GM12874 (cell line): ENCODE measurements around the gene TANC1.

Experiments
- CTCF ChIP-seq: IDR thresholded peaks from 2 replicates; pipeline ENCODE4 v1.5.1; 2011; ENCODE audit warnings: low read depth, mild to moderate bottlenecking, control low read depth, low read length, moderate library complexity; ENCODE audit not compliant: insufficient read depth

The TANC1 gene

DNA sequence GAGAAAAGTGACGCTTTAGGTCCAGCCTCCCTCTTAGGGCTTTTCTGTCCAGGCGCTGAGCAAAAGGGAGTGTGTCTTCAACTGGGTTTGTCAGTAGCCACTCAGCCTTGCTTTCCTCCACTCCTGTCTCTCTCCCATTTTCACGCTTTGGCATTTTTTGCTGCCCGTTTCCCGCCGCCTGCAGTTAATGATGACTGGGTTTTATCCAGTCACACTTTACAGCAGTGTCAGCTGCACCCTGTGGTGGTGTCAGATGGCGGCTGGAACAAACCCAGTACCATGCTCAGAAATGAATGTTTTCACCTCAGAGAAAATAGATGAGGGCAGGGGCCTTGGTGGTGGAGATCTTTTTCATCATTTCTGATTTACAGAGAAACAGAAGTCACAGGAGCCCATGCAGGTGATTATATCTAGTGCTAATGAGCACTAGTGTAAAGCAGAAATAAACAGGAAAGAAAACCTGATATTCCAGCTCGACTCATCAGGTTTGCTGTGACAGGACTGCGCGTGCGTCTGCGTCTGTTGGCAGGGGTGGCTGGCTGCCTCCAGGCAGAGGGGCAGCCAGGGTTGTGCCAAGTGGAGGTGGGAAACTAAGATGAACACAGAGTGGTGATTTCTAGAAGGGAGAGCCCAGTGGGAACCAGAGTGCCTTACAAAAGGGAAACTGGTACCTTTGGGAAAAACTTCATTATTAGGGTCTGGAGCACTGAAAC is 139.9 kb downstream of the TANC1 start:
- no peak for TF ChIP-seq CTCF

DNA sequence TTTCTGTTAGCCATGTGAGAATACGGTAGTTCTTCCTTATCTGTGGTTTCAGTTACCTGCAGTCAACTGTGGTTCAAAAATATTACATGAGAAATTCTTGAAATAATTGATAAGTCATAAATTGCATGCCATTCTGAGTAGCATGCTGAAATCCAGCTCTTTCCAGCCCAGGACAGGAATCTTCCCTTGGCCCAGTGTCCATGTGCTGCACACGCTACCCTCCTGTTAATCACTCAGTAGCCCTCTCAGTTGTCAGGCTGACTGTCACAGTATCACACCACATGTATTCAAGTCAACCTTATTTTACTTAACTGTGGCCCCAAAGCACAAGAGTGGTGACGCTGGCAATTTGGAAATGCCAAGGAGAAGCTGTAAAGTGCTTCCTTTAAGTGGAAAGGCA is 141.1 kb downstream of the TANC1 start:
- TF ChIP-seq CTCF = no peak

- no peak for TF ChIP-seq CTCF
These were observed 142.3 kb downstream of the TANC1 start for GRCh38 chr2:159110784-159111183.

DNA sequence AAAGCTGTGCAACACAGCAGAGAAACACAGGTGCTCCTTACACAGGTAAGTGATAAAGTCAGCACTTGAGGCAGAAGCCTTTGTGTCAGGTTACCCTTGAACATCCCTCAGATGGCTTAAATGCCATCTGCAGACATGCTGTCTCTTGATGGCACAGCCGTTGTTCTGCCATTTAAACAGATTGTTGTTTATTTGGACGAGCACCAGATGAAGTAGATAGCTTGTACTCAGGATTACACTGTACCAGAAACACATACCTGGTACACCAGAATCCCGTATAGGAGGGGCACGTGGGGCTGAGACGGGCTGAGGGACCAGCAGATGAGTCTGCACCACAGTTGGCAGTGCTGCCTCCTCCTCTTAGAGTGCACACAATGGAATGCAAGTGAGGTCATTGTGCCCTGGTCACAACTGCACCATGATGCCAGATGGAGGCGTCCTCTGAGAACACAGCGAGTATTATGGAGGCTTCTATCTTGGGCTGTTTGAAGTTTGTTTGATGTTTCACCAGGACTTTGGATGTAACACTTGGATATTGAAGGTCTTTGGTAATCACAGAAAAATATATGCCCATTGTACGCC is 143.0 kb downstream of the TANC1 start:
- TF ChIP-seq CTCF = no peak

GRCh38 chr2:159114835-159115234 is 146.4 kb downstream of the TANC1 start:
- TF ChIP-seq CTCF = no peak

GRCh38 chr2:159116922-159117321 is 148.5 kb downstream of the TANC1 start:
- no peak for TF ChIP-seq CTCF

DNA sequence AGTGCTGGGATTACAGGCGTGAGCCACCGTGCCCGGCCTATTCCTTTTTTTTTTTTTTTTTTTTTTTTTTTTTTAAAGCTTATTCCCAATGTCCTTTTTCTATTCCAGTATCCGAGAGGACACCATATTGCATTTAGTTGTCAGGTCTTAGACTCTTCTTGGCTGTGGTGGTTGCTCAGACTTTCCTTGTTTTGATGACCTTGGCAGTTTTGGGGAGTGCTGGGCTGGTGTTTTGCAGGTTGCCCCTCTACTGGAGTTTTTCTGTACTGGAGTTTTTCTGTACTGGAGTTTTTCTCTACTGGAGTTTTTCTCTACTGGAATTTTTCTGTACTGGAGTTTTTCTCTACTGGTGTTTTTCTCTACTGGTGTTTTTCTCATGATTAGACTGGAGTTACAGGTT is 149.2 kb downstream of the TANC1 start:
- no peak for TF ChIP-seq CTCF
